K562 (cell line): Measurements from ENCODE around the gene BLM. TPM values are rescaled to one million over a fixed set of nuclear protein-coding genes. Genes with fewer than 3 reads are reported as not detected.

ENCODE experiments used
- CXXC5 ChIP-seq: fragments of 250-450 bp; sonication (Bioruptor Pico); IDR thresholded peaks from 2 replicates; pipeline ENCODE4 v1.8.0; 2022; ENCODE audit warnings: inconsistent platforms, mild to moderate bottlenecking, moderate library complexity
- DACH1 ChIP-seq: fragments of 450-650 bp; IDR thresholded peaks from 2 replicates; pipeline ENCODE4 v1.6.1; 2018; ENCODE audit not compliant: partially characterized antibody
- FOSL1 ChIP-seq: fragments of 200-800 bp; sonication (Bioruptor generic); conservative IDR thresholded peaks from 2 replicates; pipeline ENCODE4 v1.6.1; 2016; ENCODE audit warnings: missing genetic modification characterization, missing compliant biosample characterization
- FOXA1 ChIP-seq: fragments of 450-650 bp; IDR thresholded peaks from 2 replicates; pipeline ENCODE4 v1.6.1; 2016; ENCODE audit warnings: mild to moderate bottlenecking, borderline replicate concordance
- FOXA3 ChIP-seq, 2 experiments: fragments of 450-650 bp in 1 of 2; sonication (generic) in 1 of 2; formaldehyde crosslinking; IDR thresholded peaks in 1 of 2; conservative IDR thresholded peaks in 1 of 2; 2 replicates each; pipeline versions ENCODE4 v1.4.0 to v1.8.0; 2020 to 2022; ENCODE audit warnings: mild to moderate bottlenecking in 2 of 2, missing genetic modification reagents in 1 of 2
- FOXK2 ChIP-seq, 2 experiments: fragments of 450-650 bp; IDR thresholded peaks in 1 of 2; conservative IDR thresholded peaks in 1 of 2; 2 replicates each; pipeline ENCODE4 v1.6.1; 2016; ENCODE audit warnings: low read depth in 2 of 2, mild to moderate bottlenecking in 1 of 2
- HDAC1 ChIP-seq, 2 experiments: fragments of 450-650 bp; IDR thresholded peaks; 2 replicates each; pipeline ENCODE4 v1.6.1; 2016 to 2017; ENCODE audit warnings: inconsistent platforms in 1 of 2, mild to moderate bottlenecking in 1 of 2, moderate library complexity in 1 of 2
- RB1 ChIP-seq: fragments of 450-650 bp; IDR thresholded peaks from 2 replicates; pipeline ENCODE4 v1.6.1; 2017; ENCODE audit warnings: low read depth, mild to moderate bottlenecking
- SMARCC2 ChIP-seq: fragments of 450-650 bp; IDR thresholded peaks from 2 replicates; pipeline ENCODE4 v1.6.1; 2017; ENCODE audit warnings: antibody characterized with exemption, moderate library complexity, mild to moderate bottlenecking, low read depth
- SPI1 ChIP-seq: IDR thresholded peaks from 2 replicates; pipeline ENCODE4 v1.6.1; 2011; ENCODE audit warnings: low read depth, low read length, control low read depth, borderline replicate concordance
- TCF3 ChIP-seq: sonication (generic); formaldehyde crosslinking; IDR thresholded peaks from 2 replicates; pipeline ENCODE4 v1.4.0; 2020; ENCODE audit warnings: mild to moderate bottlenecking, missing genetic modification reagents
- polyA plus RNA-seq, 8 experiments: library from polyadenylated mRNA; depleted of rRNA in 4 of 8; stranded (reverse) in 5 of 8; unstranded in 3 of 8; fragments of >200 nt; fragmentation: Nextera tagmentation in 2 of 8; fragmentation: Illumina TruSeq in 1 of 8; extraction: Ambion mirVana in 2 of 8; extraction: Trizol in 1 of 8; gene quantifications; 2 replicates each; pipeline versions ENCODE4 v1.2.1 to v1.2.3, GENCODE V29; 2011 to 2014; ENCODE audit warnings: inconsistent platforms in 1 of 8, missing spikeins in 1 of 8
- total RNA-seq, 7 experiments: library from RNA; depleted of rRNA in 6 of 7; stranded (reverse); fragments of >200 nt in 6 of 7; fragmentation: Illumina TruSeq in 2 of 7; extraction: Trizol in 2 of 7; gene quantifications; 2 replicates each; pipeline versions ENCODE4 v1.2.1 to v1.2.3, GENCODE V29; 2011 to 2021; ENCODE audit warnings: low replicate concordance in 1 of 7
- TF ChIP-seq, protein P1 (sequence below): fragments of 200-800 bp; sonication (Bioruptor generic); IDR thresholded peaks from 2 replicates; pipeline ENCODE4 v1.6.1; 2017; ENCODE audit warnings: missing genetic modification characterization, missing compliant biosample characterization
- TF ChIP-seq, protein P2 (sequence below), 2 experiments: fragments of 450-650 bp; IDR thresholded peaks; 2 replicates each; pipeline ENCODE4 v1.6.1; 2016; ENCODE audit warnings: mild to moderate bottlenecking in 2 of 2, borderline replicate concordance in 1 of 2, low read depth in 1 of 2, moderate library complexity in 1 of 2

The BLM gene
- total and polyA plus RNA-seq, 9 of the 15 experiments (the other 6 are each of a cell fraction or from before 2014, with no cell fraction given), result 21.0 to 56.0 (median 43.9) TPM

DNA sequence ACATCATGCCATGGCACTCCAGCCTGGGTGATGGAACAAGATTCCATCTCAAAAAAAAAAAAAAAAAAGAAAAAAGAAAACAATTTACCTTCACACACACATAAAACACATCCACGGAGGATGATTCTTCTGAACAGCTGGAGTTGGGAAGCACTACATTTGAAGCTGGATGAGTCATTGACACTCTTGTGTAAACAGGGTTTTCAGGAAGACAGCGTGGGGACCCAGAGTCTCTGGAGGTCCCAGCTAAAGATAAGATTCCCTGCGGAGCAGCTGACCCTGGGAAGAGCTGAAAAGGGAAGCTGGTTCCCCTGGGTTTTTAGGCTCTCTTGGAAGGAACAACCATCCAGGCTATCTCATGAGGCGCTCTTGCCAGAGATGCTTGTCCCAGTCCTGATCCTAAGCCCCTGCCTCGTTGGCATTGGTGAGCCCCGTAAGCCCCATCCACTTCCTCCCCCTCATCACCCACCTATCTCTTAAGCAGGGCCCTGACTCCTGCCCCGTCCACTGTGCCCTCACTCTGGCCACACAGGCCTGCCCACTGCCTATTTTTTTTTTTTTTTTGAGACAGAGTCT lies 119.2 kb downstream of the BLM start (continued):
- peak; percentile 94 for TF ChIP-seq FOXK2 (conservative IDR thresholded peaks at IDR 0.05 in 1 of 2, IDR thresholded peaks at IDR 0.05 in 1 of 2; ENCODE audit: low read depth in 2 of 2)
- TF ChIP-seq DACH1, result peak; percentile 79
- peak; percentile 11; the same call in 1 of the 2 replicates for TF ChIP-seq TCF3 (CRISPR knock-in tag)
- peak; percentile 73; the same call in 1 of the 2 replicates for TF ChIP-seq SMARCC2
- peak; percentile 96 to 98 for TF ChIP-seq FOXA3 (CRISPR knock-in tag; conservative IDR thresholded peaks at IDR 0.05 in 1 of 2, IDR thresholded peaks at IDR 0.05 in 1 of 2)
- TF ChIP-seq FOSL1, result peak; percentile 95
- peak; percentile 74; the same call in 1 of the 2 replicates for TF ChIP-seq FOXA1
- TF ChIP-seq, protein P1, sequence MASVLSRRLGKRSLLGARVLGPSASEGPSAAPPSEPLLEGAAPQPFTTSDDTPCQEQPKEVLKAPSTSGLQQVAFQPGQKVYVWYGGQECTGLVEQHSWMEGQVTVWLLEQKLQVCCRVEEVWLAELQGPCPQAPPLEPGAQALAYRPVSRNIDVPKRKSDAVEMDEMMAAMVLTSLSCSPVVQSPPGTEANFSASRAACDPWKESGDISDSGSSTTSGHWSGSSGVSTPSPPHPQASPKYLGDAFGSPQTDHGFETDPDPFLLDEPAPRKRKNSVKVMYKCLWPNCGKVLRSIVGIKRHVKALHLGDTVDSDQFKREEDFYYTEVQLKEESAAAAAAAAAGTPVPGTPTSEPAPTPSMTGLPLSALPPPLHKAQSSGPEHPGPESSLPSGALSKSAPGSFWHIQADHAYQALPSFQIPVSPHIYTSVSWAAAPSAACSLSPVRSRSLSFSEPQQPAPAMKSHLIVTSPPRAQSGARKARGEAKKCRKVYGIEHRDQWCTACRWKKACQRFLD (CRISPR knock-in tag), result 0 out of 2 replicates have a peak, but pooled peaks have one; percentile 42
- peak in 1 of 2 experiments; percentile 59; a peak in 1 of 4 replicates for TF ChIP-seq HDAC1 (IDR thresholded peaks at IDR 0.05)
- TF ChIP-seq RB1, result peak; percentile 14; the same call in 1 of the 2 replicates
- peak; percentile 10; the same call in 1 of the 2 replicates for TF ChIP-seq SPI1
- TF ChIP-seq, protein P2, sequence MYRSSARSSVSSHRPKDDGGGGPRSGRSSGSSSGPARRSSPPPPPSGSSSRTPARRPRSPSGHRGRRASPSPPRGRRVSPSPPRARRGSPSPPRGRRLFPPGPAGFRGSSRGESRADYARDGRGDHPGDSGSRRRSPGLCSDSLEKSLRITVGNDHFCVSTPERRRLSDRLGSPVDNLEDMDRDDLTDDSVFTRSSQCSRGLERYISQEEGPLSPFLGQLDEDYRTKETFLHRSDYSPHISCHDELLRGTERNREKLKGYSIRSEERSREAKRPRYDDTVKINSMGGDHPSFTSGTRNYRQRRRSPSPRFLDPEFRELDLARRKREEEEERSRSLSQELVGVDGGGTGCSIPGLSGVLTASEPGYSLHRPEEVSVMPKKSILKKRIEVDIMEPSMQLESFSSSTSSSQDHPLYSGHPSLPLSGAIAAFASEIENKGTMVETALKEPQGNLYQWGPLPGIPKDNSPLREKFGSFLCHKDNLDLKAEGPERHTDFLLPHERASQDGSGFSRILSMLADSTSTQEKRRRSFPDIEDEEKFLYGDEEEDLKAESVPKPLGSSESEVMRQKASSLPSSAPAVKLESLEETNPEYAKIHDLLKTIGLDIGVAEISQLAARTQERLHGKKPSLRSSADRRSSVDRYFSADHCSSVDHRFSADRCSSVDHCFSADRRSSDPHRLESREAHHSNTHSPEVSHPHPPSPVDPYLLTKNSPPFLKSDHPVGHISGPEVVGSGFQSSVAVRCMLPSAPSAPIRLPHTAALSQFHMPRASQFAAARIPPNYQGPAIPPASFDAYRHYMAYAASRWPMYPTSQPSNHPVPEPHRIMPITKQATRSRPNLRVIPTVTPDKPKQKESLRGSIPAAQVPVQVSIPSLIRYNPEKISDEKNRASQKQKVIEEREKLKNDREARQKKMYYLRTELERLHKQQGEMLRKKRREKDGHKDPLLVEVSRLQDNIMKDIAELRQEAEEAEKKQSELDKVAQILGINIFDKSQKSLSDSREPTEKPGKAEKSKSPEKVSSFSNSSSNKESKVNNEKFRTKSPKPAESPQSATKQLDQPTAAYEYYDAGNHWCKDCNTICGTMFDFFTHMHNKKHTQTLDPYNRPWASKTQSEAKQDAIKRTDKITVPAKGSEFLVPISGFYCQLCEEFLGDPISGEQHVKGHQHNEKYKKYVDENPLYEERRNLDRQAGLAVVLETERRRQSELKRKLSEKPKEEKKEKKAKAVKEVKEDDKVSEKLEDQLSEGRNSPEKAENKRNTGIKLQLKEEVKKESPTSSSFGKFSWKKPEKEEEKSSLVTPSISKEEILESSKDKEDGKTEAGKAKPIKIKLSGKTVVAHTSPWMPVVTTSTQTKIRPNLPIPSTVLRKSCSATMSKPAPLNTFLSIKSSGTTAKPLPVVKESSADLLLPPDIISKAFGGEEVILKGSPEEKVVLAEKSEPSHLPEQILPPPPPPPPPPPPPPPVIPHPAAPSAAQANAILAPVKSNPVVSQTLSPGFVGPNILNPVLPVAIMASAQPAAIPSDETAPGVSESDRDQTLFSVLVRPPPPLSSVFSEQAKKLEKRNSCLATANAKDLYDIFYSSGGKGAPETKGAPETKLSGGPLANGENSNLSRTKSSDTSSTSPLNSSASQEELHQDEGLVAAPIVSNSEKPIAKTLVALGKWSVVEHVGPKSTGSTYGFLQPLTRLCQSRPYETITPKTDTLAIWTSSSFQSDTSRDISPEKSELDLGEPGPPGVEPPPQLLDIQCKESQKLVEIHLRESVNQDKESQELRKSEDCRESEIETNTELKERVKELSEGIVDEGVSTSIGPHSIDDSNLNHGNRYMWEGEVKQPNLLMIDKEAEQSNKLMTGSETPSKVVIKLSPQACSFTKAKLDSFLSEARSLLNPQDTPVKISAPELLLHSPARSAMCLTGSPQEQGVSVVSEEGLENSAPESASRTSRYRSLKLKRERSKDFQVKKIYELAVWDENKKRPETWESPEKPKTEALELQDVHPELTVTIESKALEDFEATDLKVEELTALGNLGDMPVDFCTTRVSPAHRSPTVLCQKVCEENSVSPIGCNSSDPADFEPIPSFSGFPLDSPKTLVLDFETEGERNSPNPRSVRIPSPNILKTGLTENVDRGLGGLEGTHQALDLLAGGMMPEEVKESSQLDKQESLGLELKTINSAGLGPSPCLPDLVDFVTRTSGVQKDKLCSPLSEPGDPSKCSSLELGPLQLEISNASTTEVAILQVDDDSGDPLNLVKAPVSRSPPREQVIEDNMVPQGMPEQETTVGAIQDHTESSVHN (IDR thresholded peaks at IDR 0.05; ENCODE audit: borderline replicate concordance in 1 of 2, low read depth in 1 of 2), result peak in 1 of 2 experiments; percentile 87; a peak in 2 of 4 replicates
- TF ChIP-seq CXXC5, result peak; percentile 16; the same call in 1 of the 2 replicates
